Effector memory CD4-positive, alpha-beta T cell (primary cell): ENCODE measurements around the gene SORL1.

Experiments used
- DNase-seq, 3 donors: peaks; one replicate each; pipeline ENCODE4 v3.0.0-alpha.2; 2020
- H3K27ac ChIP-seq: 2 replicates; pipeline ENCODE4 v1.7.0; 2013; ENCODE audit warnings: mild to moderate bottlenecking, low read length, moderate library complexity; ENCODE audit not compliant: insufficient read depth, poor library complexity, severe bottlenecking
- H3K27me3 ChIP-seq: replicated peaks from 2 replicates; pipeline ENCODE4 v1.7.0; 2013; ENCODE audit warnings: mild to moderate bottlenecking, low read length; ENCODE audit not compliant: insufficient read depth, control insufficient read depth, poor library complexity, severe bottlenecking
- H3K36me3 ChIP-seq: 2 replicates; pipeline ENCODE4 v1.7.0; 2013; ENCODE audit warnings: mild to moderate bottlenecking, low read length, moderate library complexity; ENCODE audit not compliant: control insufficient read depth, insufficient read depth
- H3K4me1 ChIP-seq: 2 replicates; pipeline ENCODE4 v1.7.0; 2013; ENCODE audit warnings: low read length, mild to moderate bottlenecking; ENCODE audit not compliant: control insufficient read depth, insufficient read depth, poor library complexity, severe bottlenecking
- H3K4me3 ChIP-seq: 2 replicates; pipeline ENCODE4 v1.7.0; 2013; ENCODE audit warnings: low read length, low read depth, mild to moderate bottlenecking; ENCODE audit not compliant: insufficient read depth, poor library complexity, severe bottlenecking
- H3K9me3 ChIP-seq: 2 replicates; pipeline ENCODE4 v1.7.0; 2013; ENCODE audit warnings: mild to moderate bottlenecking, low read length, moderate library complexity; ENCODE audit not compliant: control insufficient read depth

Gene SORL1

DNA sequence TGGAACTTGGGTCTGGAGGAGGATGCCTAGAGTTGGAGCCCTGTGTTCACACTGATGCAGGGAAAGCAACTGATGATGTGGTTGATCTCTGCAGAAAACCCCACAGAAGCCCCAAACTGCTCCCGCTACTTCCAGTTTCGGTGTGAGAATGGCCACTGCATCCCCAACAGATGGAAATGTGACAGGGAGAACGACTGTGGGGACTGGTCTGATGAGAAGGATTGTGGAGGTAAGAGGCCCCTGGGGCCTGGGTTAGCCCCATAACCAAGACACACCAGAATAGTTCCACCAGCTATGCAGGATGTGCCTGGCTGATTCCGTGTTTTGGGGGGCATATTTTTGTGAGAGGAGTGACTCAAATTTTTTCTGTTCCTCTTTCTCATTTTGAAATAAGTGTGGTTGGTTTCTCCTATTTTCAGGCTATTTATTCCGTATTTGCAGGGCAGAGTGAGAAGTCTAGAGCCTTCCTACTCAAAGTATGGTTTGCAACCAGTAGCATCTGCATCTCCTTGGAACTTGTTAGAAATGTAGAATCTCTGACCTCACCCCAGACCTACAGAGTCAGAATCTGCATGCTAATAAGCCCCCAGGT lies 137.9 kb downstream of the SORL1 start:
- Histone ChIP-seq H3K9me3 (no peaks in the 10 kb centered on the region), H3K36me3 (peaks cover 88% of the 10 kb centered on the region), H3K27me3 (no peaks in the 10 kb centered on the region), H3K4me1 (no peaks in the 10 kb centered on the region), H3K4me3 (no peak overlapping the region), H3K27ac (no peak overlapping the region)
- no peak for DNase-seq

DNA sequence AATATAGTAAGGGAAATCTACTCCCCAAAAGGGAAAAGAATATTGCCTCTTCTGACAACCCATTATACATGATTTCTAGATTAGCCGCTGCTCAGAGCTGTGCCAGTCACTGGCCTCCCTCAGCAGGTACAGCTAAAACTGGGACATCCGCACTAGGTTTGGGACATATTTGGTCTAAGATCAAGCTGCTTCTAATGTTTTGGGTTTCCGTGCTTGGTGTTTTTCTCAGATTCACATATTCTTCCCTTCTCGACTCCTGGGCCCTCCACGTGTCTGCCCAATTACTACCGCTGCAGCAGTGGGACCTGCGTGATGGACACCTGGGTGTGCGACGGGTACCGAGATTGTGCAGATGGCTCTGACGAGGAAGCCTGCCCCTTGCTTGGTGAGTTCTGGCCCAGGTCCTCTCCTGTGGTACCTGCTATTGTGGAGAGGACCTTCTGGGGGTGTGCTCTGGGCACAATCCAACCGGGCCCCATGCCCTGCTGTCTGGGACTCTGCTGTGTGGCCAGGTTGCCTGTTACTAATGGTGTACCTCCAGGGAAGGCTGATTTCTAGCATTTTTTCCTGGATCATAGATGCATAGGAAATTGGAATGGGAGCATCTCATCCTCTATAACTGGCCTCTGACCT lies 138.8 kb downstream of the SORL1 start:
- Histone ChIP-seq H3K4me3 (no peak overlapping the region), H3K36me3 (peaks cover 94% of the 10 kb centered on the region), H3K9me3 (no peaks in the 10 kb centered on the region), H3K27ac (no peak overlapping the region), H3K4me1 (no peaks in the 10 kb centered on the region), H3K27me3 (no peaks in the 10 kb centered on the region)
- DNase-seq = no peak

DNA sequence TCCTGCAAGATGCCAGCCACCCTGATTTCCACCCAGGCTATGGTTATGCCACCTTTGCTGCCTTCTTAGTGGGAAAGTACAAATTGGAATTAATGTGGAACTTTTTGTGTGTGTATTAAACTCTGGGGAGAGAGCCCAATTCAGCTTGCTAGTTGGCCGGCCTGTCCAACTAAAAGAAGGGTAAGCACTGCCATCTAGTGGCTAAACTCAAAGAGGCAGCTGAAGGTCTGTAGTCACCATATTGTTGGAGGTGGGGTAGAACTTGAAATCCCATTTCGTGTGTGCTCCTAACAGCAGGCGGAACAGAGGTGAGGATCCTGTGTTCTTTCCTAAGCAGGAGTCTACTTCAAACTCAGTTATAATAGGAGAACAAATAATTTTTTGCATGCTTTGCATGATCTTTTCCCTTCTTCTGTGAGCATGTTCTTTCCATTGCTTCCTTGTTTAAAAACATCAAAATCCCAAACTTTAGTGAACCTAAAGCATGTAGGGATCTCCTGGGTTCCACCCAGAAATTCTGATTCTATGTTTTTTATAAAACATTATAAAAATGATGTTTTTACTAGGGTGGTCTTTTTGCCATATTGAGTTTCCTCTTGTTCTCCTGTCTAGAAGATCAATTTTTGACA lies 139.4 kb downstream of the SORL1 start:
- DNase-seq = peak; percentile 28 to 59 (median 39)
- H3K27ac ChIP-seq = no peak overlapping the region
- H3K27me3 ChIP-seq = no peaks in the 10 kb centered on the region
- no peak overlapping the region for H3K4me3 ChIP-seq
- no peaks in the 10 kb centered on the region for H3K9me3 ChIP-seq
- H3K4me1 ChIP-seq = no peaks in the 10 kb centered on the region
- peaks cover 94% of the 10 kb centered on the region for H3K36me3 ChIP-seq

- no peak for DNase-seq
- no peaks in the 10 kb centered on the region for H3K27me3 ChIP-seq
- H3K4me3 ChIP-seq = no peak overlapping the region
- H3K36me3 ChIP-seq = peaks cover 94% of the 10 kb centered on the region
- H3K4me1 ChIP-seq = no peaks in the 10 kb centered on the region
- no peaks in the 10 kb centered on the region for H3K9me3 ChIP-seq
- no peak overlapping the region for H3K27ac ChIP-seq
These were observed 140.6 kb downstream of the SORL1 start for GRCh38 chr11:121592708-121593107.

- Histone ChIP-seq H3K4me1 (no peaks in the 10 kb centered on the region), H3K4me3 (no peak overlapping the region), H3K27ac (no peak overlapping the region), H3K9me3 (no peaks in the 10 kb centered on the region), H3K36me3 (peaks cover 93% of the 10 kb centered on the region), H3K27me3 (no peaks in the 10 kb centered on the region)
- DNase-seq = no peak
These were observed 143.6 kb downstream of the SORL1 start for GRCh38 chr11:121595717-121596161.

- no peak for DNase-seq
- Histone ChIP-seq H3K9me3 (no peaks in the 10 kb centered on the region), H3K27me3 (no peaks in the 10 kb centered on the region), H3K27ac (no peak overlapping the region), H3K36me3 (peaks cover 87% of the 10 kb centered on the region), H3K4me3 (no peak overlapping the region), H3K4me1 (no peaks in the 10 kb centered on the region)
These were observed 144.4 kb downstream of the SORL1 start for GRCh38 chr11:121596195-121597155.

- H3K27ac ChIP-seq = no peak overlapping the region
- H3K27me3 ChIP-seq = no peaks in the 10 kb centered on the region
- H3K36me3 ChIP-seq = peaks cover 88% of the 10 kb centered on the region
- no peaks in the 10 kb centered on the region for H3K9me3 ChIP-seq
- DNase-seq = no peak
- no peak overlapping the region for H3K4me3 ChIP-seq
- no peaks in the 10 kb centered on the region for H3K4me1 ChIP-seq
These were observed 151.2 kb downstream of the SORL1 start for GRCh38 chr11:121603316-121603715.

DNA sequence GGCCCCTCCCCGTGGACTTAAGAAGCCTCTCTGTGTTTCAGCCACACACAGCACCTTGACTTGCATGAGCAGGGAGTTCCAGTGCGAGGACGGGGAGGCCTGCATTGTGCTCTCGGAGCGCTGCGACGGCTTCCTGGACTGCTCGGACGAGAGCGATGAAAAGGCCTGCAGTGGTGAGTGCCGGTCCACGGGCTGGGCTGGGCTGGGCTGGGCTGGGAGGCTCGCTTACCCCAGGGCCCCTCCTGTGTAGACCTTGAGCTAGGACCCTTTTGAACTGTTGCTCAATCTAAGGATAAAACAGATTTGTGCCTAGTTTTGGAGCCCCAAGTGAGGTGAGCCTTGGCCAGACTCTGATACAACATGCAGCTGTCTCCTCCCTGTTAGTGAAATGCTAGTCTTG lies 152.0 kb downstream of the SORL1 start:
- peaks cover 90% of the 10 kb centered on the region for H3K36me3 ChIP-seq
- no peak for DNase-seq
- no peak overlapping the region for H3K4me3 ChIP-seq
- H3K27ac ChIP-seq = no peak overlapping the region
- H3K27me3 ChIP-seq = no peaks in the 10 kb centered on the region
- no peaks in the 10 kb centered on the region for H3K4me1 ChIP-seq
- H3K9me3 ChIP-seq = no peaks in the 10 kb centered on the region

- Histone ChIP-seq H3K9me3 (no peaks in the 10 kb centered on the region), H3K27ac (no peak overlapping the region), H3K4me3 (no peak overlapping the region), H3K27me3 (no peaks in the 10 kb centered on the region), H3K4me1 (no peaks in the 10 kb centered on the region), H3K36me3 (peaks cover 98% of the 10 kb centered on the region)
- DNase-seq = no peak
These were observed 154.2 kb downstream of the SORL1 start for GRCh38 chr11:121606354-121606753.
